SU-DHL-6 (cell line): ENCODE data around the gene RNF5.

Experiments
- H2AFZ ChIP-seq: fragments of 200-600 bp; sonication (generic); 2 replicates; pipeline ENCODE4 v1.6.1; 2014; ENCODE audit warnings: low read depth, mild to moderate bottlenecking, moderate library complexity, mixed read lengths, antibody characterized with exemption, low read length; ENCODE audit not compliant: severe bottlenecking
- H3F3A ChIP-seq: fragments of 200-600 bp; shearing (Covaris generic); 2 replicates; pipeline ENCODE4 v1.6.0; 2016; ENCODE audit warnings: antibody characterized with exemption, mild to moderate bottlenecking; ENCODE audit not compliant: insufficient read depth
- H3K27ac ChIP-seq: fragments of 200-600 bp; sonication (generic); 2 replicates; pipeline ENCODE4 v1.5.1; 2016; ENCODE audit warnings: low read depth, mild to moderate bottlenecking, low read length, moderate library complexity, mixed read lengths
- H3K27me3 ChIP-seq: fragments of 200-600 bp; sonication (generic), shearing (Covaris generic); 2 replicates; pipeline ENCODE4 v1.6.0; 2014; ENCODE audit warnings: mild to moderate bottlenecking, low read length
- H3K36me3 ChIP-seq: fragments of 200-600 bp; sonication (generic); 2 replicates; pipeline ENCODE4 v1.6.1; 2014; ENCODE audit warnings: mild to moderate bottlenecking, low read length, mixed read lengths
- H3K4me2 ChIP-seq: fragments of 300-600, 200-600 bp; shearing (Covaris generic), sonication (generic); 2 replicates; pipeline ENCODE4 v1.6.0; 2014; ENCODE audit warnings: low read length, low read depth, mild to moderate bottlenecking; ENCODE audit not compliant: poor library complexity, severe bottlenecking
- H3K4me3 ChIP-seq: fragments of 200-600 bp; sonication (generic); 2 replicates; pipeline ENCODE4 v1.5.1; 2014; ENCODE audit warnings: antibody characterized with exemption, low read length, mild to moderate bottlenecking, mixed read lengths; ENCODE audit not compliant: insufficient read depth, poor library complexity, severe bottlenecking
- H3K79me2 ChIP-seq: fragments of 200-600 bp; sonication (generic); 2 replicates; pipeline ENCODE4 v1.6.1; 2014; ENCODE audit warnings: mild to moderate bottlenecking, low read length, moderate library complexity; ENCODE audit not compliant: insufficient read depth
- H3K9ac ChIP-seq: fragments of 200-600 bp; sonication (generic); 2 replicates; pipeline ENCODE4 v1.7.0; 2014; ENCODE audit warnings: mild to moderate bottlenecking, low read length
- H3K9me2 ChIP-seq: fragments of 200-600 bp; sonication (generic); replicated peaks from 2 replicates; pipeline ENCODE4 v1.6.1; 2014; ENCODE audit warnings: low read length; ENCODE audit not compliant: insufficient read depth
- H3K9me3 ChIP-seq: fragments of 200-600 bp; sonication (generic); 2 replicates; pipeline ENCODE4 v1.6.1; 2014; ENCODE audit warnings: low read length, mixed read lengths; ENCODE audit not compliant: insufficient read depth
- H4K20me1 ChIP-seq: fragments of 200-600 bp; sonication (generic); 2 replicates; pipeline ENCODE4 v1.6.1; 2014; ENCODE audit warnings: low read depth, mild to moderate bottlenecking, antibody characterized with exemption, low read length, moderate library complexity, mixed read lengths
- CTCF ChIP-seq: fragments of 200-600 bp; sonication (generic); IDR thresholded peaks from one replicate; pipeline ENCODE4 v1.5.1; 2017; ENCODE audit warnings: antibody characterized with exemption, mild to moderate bottlenecking, low read length, moderate library complexity; ENCODE audit not compliant: insufficient read depth, poor library complexity, severe bottlenecking
- EZH2phosphoT487 ChIP-seq: fragments of 200-600 bp; sonication (generic), shearing (Covaris generic); conservative IDR thresholded peaks from 2 replicates; pipeline ENCODE4 v1.6.1; 2018; ENCODE audit warnings: mild to moderate bottlenecking, antibody characterized with exemption, low read length, moderate library complexity, mixed read lengths

RNF5 gene

GRCh38 chr6:32131439-32131948 lies 46.7 kb upstream of the RNF5 start:
- Histone ChIP-seq H3K36me3 (0 out of 2 replicates have a peak, but pooled peaks cover 2% of the 10 kb centered on the region), H2AFZ (no peak overlapping the region), H3F3A (peaks cover 9% of the 10 kb centered on the region; the same call in 1 of the 2 replicates), H3K9ac (no peak overlapping the region), H3K79me2 (peaks cover 30% of the 10 kb centered on the region), H3K27ac (no peak overlapping the region), H3K4me2 (no peak overlapping the region), H4K20me1 (no peaks in the 10 kb centered on the region), H3K4me3 (no peak overlapping the region), H3K27me3 (no peaks in the 10 kb centered on the region), H3K9me3 (no peaks in the 10 kb centered on the region), H3K9me2 (no peaks in the 10 kb centered on the region)
- TF ChIP-seq CTCF (no peak), EZH2phosphoT487 (no peak)

GRCh38 chr6:32132110-32132509 lies 46.1 kb upstream of the RNF5 start:
- TF ChIP-seq CTCF (no peak), EZH2phosphoT487 (no peak)
- Histone ChIP-seq H3K9ac (no peak overlapping the region), H3F3A (peaks cover 9% of the 10 kb centered on the region; the same call in 1 of the 2 replicates), H3K27me3 (no peaks in the 10 kb centered on the region), H2AFZ (no peak overlapping the region), H3K4me3 (no peak overlapping the region), H3K9me2 (no peaks in the 10 kb centered on the region), H4K20me1 (no peaks in the 10 kb centered on the region), H3K36me3 (no peaks in the 10 kb centered on the region), H3K79me2 (peaks cover 24% of the 10 kb centered on the region), H3K4me2 (no peak overlapping the region), H3K27ac (no peak overlapping the region), H3K9me3 (no peaks in the 10 kb centered on the region)

- no peaks in the 10 kb centered on the region for H3K9me2 ChIP-seq
- H3K27ac ChIP-seq = no peak overlapping the region
- H2AFZ ChIP-seq = no peak overlapping the region
- H3K79me2 ChIP-seq = peaks cover 11% of the 10 kb centered on the region
- H3K27me3 ChIP-seq = no peaks in the 10 kb centered on the region
- TF ChIP-seq EZH2phosphoT487 = no peak
- TF ChIP-seq CTCF = no peak
- H3K9ac ChIP-seq = no peak overlapping the region
- H3K4me2 ChIP-seq = no peak overlapping the region
- no peak overlapping the region for H3K4me3 ChIP-seq
- no peaks in the 10 kb centered on the region for H4K20me1 ChIP-seq
- no peaks in the 10 kb centered on the region for H3K9me3 ChIP-seq
- peaks cover 9% of the 10 kb centered on the region; the same call in 1 of the 2 replicates for H3F3A ChIP-seq
- H3K36me3 ChIP-seq = no peaks in the 10 kb centered on the region
These were observed 44.4 kb upstream of the RNF5 start for GRCh38 chr6:32133786-32134185.
